ENCODE measurements around the gene TESK1. TPM values are rescaled to one million over a fixed set of nuclear protein-coding genes. Genes with fewer than 3 reads are reported as not detected.
A peak's percentile ranks its signal among the peaks of the same experiment; 100 is the strongest.
"Not testable (repeated sequence)": the region's sequence is repeated elsewhere in the genome, so short reads cannot be mapped to it uniquely, and the experiment has no call there.

The TESK1 gene
- total RNA-seq, 1 donor from 2014 or later = 25.4 TPM

- Histone ChIP-seq H3K4me1 (peaks cover 4% of the 10 kb centered on the region), H3K27ac (replicated peaks) (peak overlapping the region; percentile 30)
- no peak for DNase-seq
Measured at GRCh38 chr9:35636135-35636876, 31.2 kb downstream of the TESK1 start.

GRCh38 chr9:35636877-35637246, 31.8 kb downstream of the TESK1 start:
- H3K4me1 ChIP-seq; intact Hi-C loops (cut with micrococcal nuclease); H3K36me3 ChIP-seq; DNase-seq; H3K9me3 ChIP-seq (replicated peaks); H3K27me3 ChIP-seq (ENCODE audit: low read depth); H3K4me3 ChIP-seq: not testable (repeated sequence)
- H3K27ac ChIP-seq (replicated peaks) = peak overlapping the region; percentile 30

More at GRCh38 chr9:35636135-35636876, 31.2 kb downstream of the TESK1 start:
- Histone ChIP-seq H3K4me3 (no peak overlapping the region), H3K9me3 (replicated peaks) (no peaks in the 10 kb centered on the region), H3K27me3 (ENCODE audit: low read depth) (no peaks in the 10 kb centered on the region), H3K36me3 (no peaks in the 10 kb centered on the region)
- TF ChIP-seq CTCF (IDR thresholded peaks at IDR 0.05; ENCODE audit: borderline replicate concordance) = no peak
- intact Hi-C loops (cut with micrococcal nuclease) = no loop called here

GRCh38 chr9:35637427-35637955, 32.4 kb downstream of the TESK1 start:
- H3K9me3 ChIP-seq (replicated peaks); H3K27ac ChIP-seq (replicated peaks); DNase-seq; H3K27me3 ChIP-seq (ENCODE audit: low read depth); H3K4me1 ChIP-seq; H3K4me3 ChIP-seq; H3K36me3 ChIP-seq; intact Hi-C loops (cut with micrococcal nuclease): not testable (repeated sequence)

DNA sequence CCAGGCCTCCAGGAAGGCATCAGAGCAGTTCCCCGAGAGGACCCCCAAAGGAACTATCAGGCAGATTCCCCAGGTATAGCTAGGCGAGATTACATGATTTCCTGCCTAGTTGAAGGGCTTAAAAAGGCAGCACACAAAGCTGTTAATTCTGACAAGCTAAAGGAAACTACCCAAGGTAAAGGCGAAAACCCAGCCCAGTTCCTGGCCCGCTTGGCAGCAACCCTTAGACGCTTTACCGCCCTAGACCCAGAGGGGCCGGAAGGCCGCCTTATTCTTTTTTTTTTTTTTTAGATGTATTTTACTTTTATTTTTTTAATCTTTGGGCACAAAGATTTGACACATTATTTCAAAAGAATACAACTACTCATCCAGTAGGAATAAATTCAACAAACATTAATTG, 33.7 kb downstream of the TESK1 start:
- H3K27ac ChIP-seq (replicated peaks); H3K4me3 ChIP-seq; intact Hi-C loops (cut with micrococcal nuclease); H3K27me3 ChIP-seq (ENCODE audit: low read depth); H3K9me3 ChIP-seq (replicated peaks); DNase-seq; H3K4me1 ChIP-seq; H3K36me3 ChIP-seq: not testable (repeated sequence)

- DNase-seq; H3K36me3 ChIP-seq; H3K9me3 ChIP-seq (replicated peaks); H3K4me1 ChIP-seq; H3K27me3 ChIP-seq (ENCODE audit: low read depth); H3K27ac ChIP-seq (replicated peaks); intact Hi-C loops (cut with micrococcal nuclease); H3K4me3 ChIP-seq: not testable (repeated sequence)
Measured at GRCh38 chr9:35639225-35639624, 34.2 kb downstream of the TESK1 start.

DNA sequence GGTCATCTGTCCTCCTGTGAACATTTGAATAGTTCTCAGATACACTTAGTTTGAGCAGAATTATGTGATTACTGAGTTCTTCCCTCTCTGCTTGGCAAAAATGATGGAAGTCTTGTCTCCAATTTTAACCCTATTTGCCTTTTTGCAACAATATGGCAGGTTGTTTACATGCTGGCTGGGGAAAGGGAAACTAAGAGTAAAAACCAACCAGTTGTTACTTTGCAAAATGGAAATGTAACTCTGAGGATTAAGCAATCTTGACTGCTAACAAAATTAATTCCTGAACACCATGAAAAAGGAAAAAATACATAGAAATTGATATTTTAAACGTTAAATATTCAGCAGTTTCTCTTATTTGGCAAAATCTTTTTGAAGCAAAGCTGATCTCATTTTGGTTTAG, 34.6 kb downstream of the TESK1 start:
- intact Hi-C loops (cut with micrococcal nuclease) = no loop called here
- H3K36me3 ChIP-seq = no peaks in the 10 kb centered on the region
- H3K27ac ChIP-seq (replicated peaks) = no peak overlapping the region
- H3K9me3 ChIP-seq (replicated peaks) = no peaks in the 10 kb centered on the region
- no peak for DNase-seq
- peaks cover 4% of the 10 kb centered on the region for H3K4me1 ChIP-seq
- no peaks in the 10 kb centered on the region for H3K27me3 ChIP-seq (ENCODE audit: low read depth)
- no peak for TF ChIP-seq CTCF (IDR thresholded peaks at IDR 0.05; ENCODE audit: borderline replicate concordance)
- H3K4me3 ChIP-seq = no peak overlapping the region

DNA sequence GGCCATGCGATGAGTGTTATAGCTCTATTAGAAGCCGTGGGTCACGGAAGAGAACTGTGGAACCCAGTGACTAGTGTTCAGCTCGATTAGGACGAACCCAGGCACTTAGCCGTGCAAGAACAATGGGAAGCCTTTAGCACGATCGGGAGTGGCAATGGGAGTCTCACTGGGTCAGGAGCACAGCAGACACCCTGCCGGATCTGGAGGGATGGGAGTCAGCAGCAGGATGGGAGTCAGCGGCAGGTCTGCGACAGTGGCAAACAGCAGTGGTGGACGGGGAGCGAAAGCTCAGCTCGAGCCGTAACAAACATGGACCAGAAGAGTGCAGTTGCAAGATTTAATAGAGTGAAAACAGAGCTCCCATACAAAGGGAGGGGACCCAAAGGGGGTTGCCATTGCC, 35.4 kb downstream of the TESK1 start:
- H3K4me3 ChIP-seq; H3K27me3 ChIP-seq (ENCODE audit: low read depth); DNase-seq; intact Hi-C loops (cut with micrococcal nuclease); H3K36me3 ChIP-seq; H3K27ac ChIP-seq (replicated peaks); H3K4me1 ChIP-seq; H3K9me3 ChIP-seq (replicated peaks): not testable (repeated sequence)

DNA sequence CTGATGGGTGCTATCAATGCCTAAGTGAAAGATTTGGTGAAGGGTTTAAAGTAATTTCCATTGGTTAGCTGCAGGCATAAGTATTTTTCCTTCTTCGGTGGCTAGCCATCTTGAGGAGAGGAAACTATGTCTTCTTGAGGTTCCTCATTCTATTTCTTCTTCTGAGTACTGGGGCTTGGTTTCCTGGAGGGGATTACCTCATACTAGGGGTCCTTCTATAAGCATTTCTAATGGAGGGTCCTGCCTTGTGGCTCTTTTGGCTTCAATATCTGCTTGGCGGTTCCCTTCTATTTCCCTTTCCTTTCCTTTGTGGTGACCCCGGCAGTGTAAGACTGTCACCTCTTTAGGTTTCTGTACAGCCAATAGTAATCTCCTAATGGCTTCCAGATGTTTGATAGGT, 36.4 kb downstream of the TESK1 start:
- H3K9me3 ChIP-seq (replicated peaks); H3K4me3 ChIP-seq; H3K36me3 ChIP-seq; H3K27ac ChIP-seq (replicated peaks); intact Hi-C loops (cut with micrococcal nuclease); H3K27me3 ChIP-seq (ENCODE audit: low read depth); H3K4me1 ChIP-seq; DNase-seq: not testable (repeated sequence)

Measured in left ventricle myocardium inferior (tissue), 1 donor.